GM18508 (cell line): ENCODE measurements around the gene MAPK1.
"Not testable (repeated sequence)": the region's sequence is repeated elsewhere in the genome, so short reads cannot be mapped to it uniquely, and the experiment has no call there.

ENCODE experiments used
- ATAC-seq: cut with Tn5 transposase; IDR thresholded peaks from one replicate; pipeline ENCODE4 v1.9.1; 2021; ENCODE audit warnings: moderate number of reproducible peaks; ENCODE audit not compliant: insufficient read depth, unreplicated experiment

MAPK1 gene

DNA sequence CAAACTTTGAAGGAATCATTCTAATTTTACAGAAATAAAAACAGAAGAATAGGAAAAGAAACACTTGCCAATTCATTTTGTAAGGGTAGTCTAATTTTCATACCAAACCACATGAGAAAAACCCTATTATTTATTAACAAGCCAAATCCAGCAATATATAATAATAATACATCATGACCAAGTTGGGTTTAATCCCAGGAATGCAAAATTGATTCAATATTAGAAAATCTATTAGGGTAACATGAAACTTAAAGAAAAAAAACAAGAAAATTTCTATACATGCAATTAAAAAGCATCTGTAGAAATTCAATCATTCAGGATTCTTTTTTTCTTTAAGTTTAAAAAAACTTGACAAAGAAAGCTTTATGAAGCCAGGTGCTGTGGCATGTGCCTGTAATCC lies 16.8 kb downstream of the MAPK1 start:
- no peak for ATAC-seq

DNA sequence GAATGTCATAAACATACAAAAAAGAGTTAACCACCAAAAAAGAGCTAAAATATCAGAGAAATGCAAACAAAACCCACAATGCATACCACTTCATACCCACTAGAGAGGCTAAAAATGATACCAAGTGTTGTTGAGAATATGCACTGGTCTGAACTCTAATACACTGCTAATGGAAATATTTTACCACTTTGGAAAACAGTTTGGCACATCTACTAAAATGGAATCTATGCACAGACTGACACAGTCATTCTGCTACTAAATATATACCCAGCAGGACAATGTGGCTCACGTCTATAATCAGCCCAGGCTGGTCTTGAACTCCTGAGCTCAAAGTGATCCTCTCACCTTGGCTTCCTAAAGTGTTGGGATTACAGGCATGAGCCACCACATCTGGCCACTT lies 18.0 kb downstream of the MAPK1 start:
- ATAC-seq: no peak

DNA sequence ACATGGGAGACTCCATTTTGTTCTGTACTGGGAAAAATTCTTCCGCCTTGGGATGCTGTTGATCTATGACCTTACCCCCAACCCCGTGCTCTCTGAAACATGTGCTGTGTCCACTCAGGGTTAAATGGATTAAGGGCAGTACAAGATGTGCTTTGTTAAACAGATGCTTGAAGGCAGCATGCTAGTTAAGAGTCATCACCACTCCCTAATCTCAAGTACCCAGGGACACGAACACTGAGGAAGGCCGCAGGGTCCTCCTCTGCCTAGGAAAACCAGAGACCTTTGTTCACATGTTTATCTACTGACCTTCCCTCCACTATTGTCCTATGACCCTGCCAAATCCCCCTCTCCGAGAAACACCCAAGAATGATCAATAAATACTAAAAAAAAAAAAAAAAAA lies 19.4 kb downstream of the MAPK1 start:
- ATAC-seq: not testable (repeated sequence)

GRCh38 chr22:21845558-21846453 lies 21.6 kb downstream of the MAPK1 start:
- ATAC-seq: no peak

DNA sequence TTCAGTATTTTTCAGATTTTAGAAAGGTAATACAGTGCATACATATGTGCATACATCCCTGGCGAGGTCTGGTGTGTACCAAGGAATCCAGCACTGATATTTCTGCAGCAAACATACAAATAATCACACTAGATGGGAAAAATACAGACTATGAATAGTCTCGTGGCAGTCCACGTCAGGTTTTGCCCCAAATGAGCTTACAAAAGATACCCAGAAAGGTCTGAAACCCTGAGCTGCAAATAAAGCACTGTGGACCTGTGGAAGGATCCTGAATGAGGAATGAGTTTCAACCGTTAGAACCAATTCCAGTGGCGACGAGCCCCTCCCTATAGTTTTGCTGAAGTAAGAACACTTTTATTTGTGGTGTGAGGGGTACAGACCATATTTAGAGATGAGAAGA lies 24.5 kb downstream of the MAPK1 start:
- ATAC-seq: no peak

GRCh38 chr22:21841422-21841821 lies 26.0 kb downstream of the MAPK1 start:
- ATAC-seq: no peak

DNA sequence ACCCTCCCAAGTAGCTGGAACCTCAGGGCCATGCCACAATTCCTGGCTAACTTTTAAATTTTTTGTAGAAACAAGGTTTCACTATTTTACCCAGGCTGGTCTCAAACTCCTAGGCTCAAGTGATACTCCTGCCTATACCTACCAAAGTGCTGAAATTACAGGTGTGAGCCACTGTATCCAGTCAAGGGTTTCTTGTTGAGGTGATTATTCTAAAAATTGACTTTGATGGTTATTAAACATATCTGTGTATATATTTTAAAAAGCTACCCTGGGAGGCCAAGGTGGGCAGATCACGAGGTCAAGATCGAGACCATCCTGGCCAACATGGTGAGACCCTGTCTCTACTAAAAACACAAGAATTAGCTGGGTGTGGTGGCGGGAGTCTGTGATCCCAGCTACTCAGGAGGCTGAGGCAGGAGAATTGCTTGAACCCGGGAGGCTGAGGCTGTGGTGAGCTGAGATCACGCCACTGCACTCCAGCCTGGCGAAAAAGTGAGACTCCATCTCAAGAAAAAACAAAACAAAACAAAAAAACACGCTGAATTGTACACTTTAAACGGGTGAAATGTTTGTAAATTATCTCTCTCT lies 27.1 kb downstream of the MAPK1 start:
- ATAC-seq: no peak

- no peak for ATAC-seq
Measured at GRCh38 chr22:21839765-21840140, 27.7 kb downstream of the MAPK1 start.

GRCh38 chr22:21839104-21839764 lies 28.2 kb downstream of the MAPK1 start:
- not testable (repeated sequence) for ATAC-seq

- ATAC-seq: no peak
Measured at GRCh38 chr22:21837248-21837979, 30.0 kb downstream of the MAPK1 start.

GRCh38 chr22:21836486-21836885 lies 31.0 kb downstream of the MAPK1 start:
- ATAC-seq: not testable (repeated sequence)

- ATAC-seq: no peak
Measured at GRCh38 chr22:21835378-21835777, 32.1 kb downstream of the MAPK1 start.

- ATAC-seq: no peak
Measured at GRCh38 chr22:21834869-21835268, 32.6 kb downstream of the MAPK1 start.

DNA sequence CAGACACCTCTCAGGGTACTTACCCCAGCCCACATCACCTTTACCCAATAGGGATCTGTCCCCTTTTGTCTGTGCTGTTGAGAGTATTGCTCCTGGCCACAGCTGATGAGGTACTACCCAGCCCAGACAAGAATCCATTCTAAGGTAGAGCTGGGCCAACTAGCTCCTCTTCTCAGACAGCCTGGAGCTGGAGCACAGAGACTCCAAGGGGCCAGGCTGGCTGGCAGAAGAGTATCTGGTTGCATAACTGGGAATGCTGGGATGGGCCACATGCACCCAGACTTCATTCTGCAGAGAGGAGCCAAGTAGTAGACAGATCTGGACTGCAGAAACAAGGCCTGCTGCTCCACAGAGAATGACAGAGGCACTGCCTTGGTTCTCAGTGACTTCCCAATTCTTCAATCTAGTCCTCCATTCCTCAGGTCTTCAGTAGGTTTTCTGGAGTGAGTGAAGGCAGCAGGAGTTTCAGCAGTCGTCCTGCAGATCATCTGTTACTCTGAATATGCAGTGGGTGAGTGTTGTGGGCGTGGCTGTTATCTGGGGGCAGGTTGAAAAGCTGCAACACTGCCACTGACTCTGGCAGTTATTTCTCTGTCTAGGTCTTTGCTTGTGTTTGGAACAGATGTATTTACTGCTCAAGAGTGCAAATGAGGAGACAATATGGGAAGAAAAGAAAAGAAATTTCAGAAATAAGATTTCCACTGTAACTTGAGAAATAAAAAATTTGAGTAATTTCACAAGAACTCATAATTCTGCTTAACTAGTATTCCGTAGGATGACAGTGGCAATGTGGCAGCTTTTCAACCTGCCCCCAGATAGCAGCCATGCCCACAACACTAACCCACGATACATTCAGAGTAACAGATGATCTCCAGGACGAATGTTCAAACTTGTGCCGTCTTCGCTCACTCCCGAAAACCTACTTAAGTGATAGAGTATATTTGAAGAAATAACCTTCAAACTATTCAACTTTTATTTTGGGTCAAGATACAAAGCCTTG lies 34.9 kb downstream of the MAPK1 start:
- ATAC-seq: no peak

DNA sequence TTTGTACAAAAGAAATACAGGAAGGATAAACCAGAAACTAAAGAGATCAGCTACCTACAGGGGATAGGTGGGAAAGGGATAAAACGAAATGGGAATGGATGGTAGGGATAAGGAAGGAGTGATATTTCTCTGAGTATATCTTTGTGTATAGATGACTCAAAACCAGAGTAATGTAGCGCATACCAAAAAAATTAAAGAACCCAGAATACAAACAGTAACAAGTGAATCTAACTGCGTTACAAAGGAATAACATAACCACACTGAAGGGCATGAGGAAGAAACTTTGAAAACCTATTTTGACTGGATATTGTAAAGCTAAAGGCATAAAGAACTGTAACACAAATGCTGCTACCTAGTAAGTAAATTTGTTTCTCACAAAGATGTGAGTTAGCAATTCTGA lies 37.9 kb downstream of the MAPK1 start:
- ATAC-seq: no peak

DNA sequence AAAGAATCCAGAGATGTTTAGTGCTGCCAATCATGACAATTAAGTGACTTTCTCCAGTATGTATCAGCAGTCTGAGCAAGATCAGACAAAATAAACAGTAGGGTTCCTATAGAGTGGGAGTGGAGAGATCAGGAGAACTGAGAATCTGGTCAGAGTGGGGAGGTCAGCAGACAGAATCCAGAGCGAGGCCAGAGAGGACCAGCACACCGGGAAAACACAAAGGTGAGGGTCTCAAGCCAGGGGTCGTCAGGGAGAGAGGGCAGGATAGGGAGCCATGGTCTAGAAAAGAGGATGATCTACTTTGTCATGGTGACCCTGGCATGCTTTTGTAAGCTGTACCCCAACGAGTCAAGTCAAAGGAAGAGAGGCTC lies 39.2 kb downstream of the MAPK1 start:
- no peak for ATAC-seq

- ATAC-seq: no peak
Measured at GRCh38 chr22:21827628-21828267, 39.7 kb downstream of the MAPK1 start.

DNA sequence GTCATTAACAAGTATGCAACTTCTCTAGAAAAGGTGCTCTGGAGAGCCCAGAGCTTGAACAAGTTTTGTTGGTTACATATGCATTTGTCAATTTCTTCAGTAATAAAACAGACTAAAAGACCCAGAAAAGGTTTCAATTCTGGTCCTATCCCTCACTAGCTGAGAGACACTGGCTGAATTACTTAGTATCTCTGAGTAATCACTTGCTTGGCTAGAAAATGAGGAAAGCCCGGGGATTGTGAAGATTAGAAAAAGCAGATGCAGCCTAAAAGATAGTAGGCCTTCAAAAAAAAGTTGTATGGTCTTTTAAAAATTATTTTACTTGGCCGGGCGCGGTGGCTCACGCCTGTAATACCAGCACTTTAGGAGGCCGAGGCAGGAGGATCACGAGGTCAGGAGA lies 41.2 kb downstream of the MAPK1 start:
- ATAC-seq: no peak

DNA sequence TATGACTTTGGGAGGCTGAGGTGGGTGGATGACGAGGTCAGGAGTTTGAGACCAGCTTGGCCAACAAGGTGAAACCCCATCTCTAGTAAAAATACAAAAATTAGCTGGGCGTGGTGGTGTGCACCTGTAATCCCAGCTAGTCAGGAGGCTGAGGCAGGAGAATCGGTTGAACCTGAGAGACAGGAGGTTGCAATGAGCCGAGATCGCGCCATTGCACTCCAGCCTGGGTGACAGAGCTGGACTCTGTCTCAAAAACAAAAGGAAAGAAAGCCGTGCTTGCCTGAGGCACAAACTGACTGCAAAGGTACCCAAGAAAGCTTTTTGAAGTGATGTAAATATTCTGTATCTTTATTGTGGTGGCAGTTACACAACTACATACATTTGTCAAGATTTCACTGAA lies 42.5 kb downstream of the MAPK1 start:
- ATAC-seq: not testable (repeated sequence)
